IPS DF 4.7 (cell line): ENCODE results near the gene ECD.

ENCODE experiments used
- DNase-seq: peaks from one replicate; pipeline ENCODE4 v3.0.0-alpha.2; 2013; ENCODE audit warnings: low spot score; ENCODE audit errors: extremely low read depth

ECD gene

GRCh38 chr10:73099141-73099540 is 68.7 kb downstream of the ECD start:
- DNase-seq = no peak

GRCh38 chr10:73097305-73097670 is 70.5 kb downstream of the ECD start:
- no peak for DNase-seq

- DNase-seq = no peak
Observed at GRCh38 chr10:73096449-73097304, 71.1 kb downstream of the ECD start, which contains the start of gene P4HA1. TSS of gene P4HA1 (minus strand) at chr10:73096866. CDS start at chr10:73074883, 21,983 bp downstream.

- no peak for DNase-seq
Observed at GRCh38 chr10:73096041-73096448, 71.8 kb downstream of the ECD start.

GRCh38 chr10:73095481-73096021 is 72.3 kb downstream of the ECD start:
- no peak for DNase-seq

- no peak for DNase-seq
Observed at GRCh38 chr10:73094986-73095480, 72.8 kb downstream of the ECD start.

- DNase-seq = no peak
Observed at GRCh38 chr10:73093922-73094850, 73.6 kb downstream of the ECD start.

DNA sequence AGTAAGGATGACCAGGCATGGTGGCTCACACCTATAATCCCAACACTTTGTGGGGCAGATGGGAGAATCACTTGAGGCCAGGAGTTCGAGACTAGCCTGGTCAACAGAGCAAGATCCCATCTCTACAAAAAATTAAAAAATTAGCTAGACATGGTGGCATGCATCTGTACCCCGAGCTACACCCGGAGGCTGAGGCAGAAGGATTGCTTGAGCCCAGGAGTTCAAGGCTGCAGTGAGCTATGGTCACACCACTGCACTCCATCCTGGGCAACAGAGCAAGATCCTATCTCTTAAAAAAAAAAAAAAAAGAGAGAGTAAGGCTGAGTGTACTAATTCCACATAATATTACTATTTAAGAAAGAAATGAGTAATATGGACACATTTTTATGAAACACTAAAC is 75.0 kb downstream of the ECD start:
- DNase-seq = no peak

DNA sequence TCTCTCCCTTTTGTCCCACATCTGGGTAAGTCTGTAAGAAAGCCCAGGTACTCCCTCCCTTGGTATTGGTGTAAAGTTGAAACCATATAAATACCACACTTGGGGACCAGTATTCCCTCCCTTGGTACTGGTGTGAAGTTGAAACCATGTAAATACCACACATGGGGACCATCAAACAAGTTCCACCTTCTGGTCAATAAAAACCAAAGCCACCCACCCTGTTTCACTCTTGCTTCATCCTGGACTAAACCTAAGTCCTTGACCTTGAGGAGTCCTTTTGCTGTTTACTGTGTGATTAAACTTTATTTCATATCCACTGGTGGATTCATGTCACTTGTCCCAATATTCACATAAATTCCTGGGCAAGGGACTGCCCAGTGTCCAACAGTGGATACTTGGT is 79.5 kb downstream of the ECD start:
- DNase-seq = no peak

- DNase-seq = no peak
Observed at GRCh38 chr10:73086816-73087215, 81.0 kb downstream of the ECD start.

GRCh38 chr10:73084209-73084608 is 83.6 kb downstream of the ECD start:
- no peak for DNase-seq
